Thymus (tissue), 11 donors: ENCODE measurements around the gene PPP3CA. TPM values are rescaled to one million over a fixed set of nuclear protein-coding genes. Genes with fewer than 3 reads are reported as not detected.
A peak's percentile ranks its signal among the peaks of the same experiment; 100 is the strongest.
"Not testable (repeated sequence)": the region's sequence is repeated elsewhere in the genome, so short reads cannot be mapped to it uniquely, and the experiment has no call there.

Source experiments
- DNase-seq, 9 donors: peaks; one replicate each; pipeline ENCODE4 v3.0.0-alpha.2; 2013; ENCODE audit warnings: low spot score in 9 of 9, low read depth in 6 of 9, missing footprints in 1 of 9
- H3K27ac ChIP-seq, 2 donors: one replicate each; pipeline ENCODE4 v1.5.1; 2013; ENCODE audit warnings: control low read depth in 1 of 2, low read depth in 1 of 2, low read length in 1 of 2, mild to moderate bottlenecking in 1 of 2, moderate library complexity in 1 of 2
- H3K27me3 ChIP-seq, 2 donors: one replicate each; pipeline ENCODE4 v1.5.1; 2013; ENCODE audit warnings: low read length in 1 of 2; ENCODE audit not compliant: control insufficient read depth in 2 of 2, insufficient read depth in 1 of 2
- H3K36me3 ChIP-seq, 2 donors: one replicate each; pipeline ENCODE4 v1.5.1; 2013; ENCODE audit warnings: low read length in 1 of 2, mild to moderate bottlenecking in 1 of 2, moderate library complexity in 1 of 2; ENCODE audit not compliant: control insufficient read depth in 2 of 2, insufficient read depth in 2 of 2
- H3K4me1 ChIP-seq, 2 donors: one replicate each; pipeline ENCODE4 v1.5.1; 2013; ENCODE audit warnings: low read length in 2 of 2; ENCODE audit not compliant: control insufficient read depth in 2 of 2, insufficient read depth in 2 of 2
- H3K4me3 ChIP-seq, 2 donors: one replicate each; pipeline ENCODE4 v1.5.1; 2013; ENCODE audit warnings: low read length in 2 of 2, control low read depth in 1 of 2, mild to moderate bottlenecking in 1 of 2
- H3K9me3 ChIP-seq, 2 donors: one replicate each; pipeline ENCODE4 v1.5.1; 2013; ENCODE audit warnings: low read length in 1 of 2, mild to moderate bottlenecking in 1 of 2; ENCODE audit not compliant: control insufficient read depth in 2 of 2, insufficient read depth in 1 of 2
- WGBS: extraction: QIAGEN DNeasy Blood & Tissue Kit; methylation state at CpG from one replicate; pipeline ENCODE4 v1.1.7; 2013; 5-methylcytosine and 5-hydroxymethylcytosine counted together
- polyA plus RNA-seq: library from polyadenylated mRNA; stranded (reverse); fragments of 200-250 nt; gene quantifications from one replicate; pipeline ENCODE4 v1.2.3, GENCODE V29; 2013
- total RNA-seq: library from RNA; stranded (reverse); fragments of 120-200 nt; gene quantifications from one replicate; pipeline ENCODE4 v1.2.4, GENCODE V29; 2013
- donor health status: healthy.

Gene PPP3CA
- total and polyA plus RNA-seq, 2 donors = 12.9 to 17.3 TPM

GRCh38 chr4:101104312-101105052 is 242.8 kb downstream of the PPP3CA start:
- Histone ChIP-seq H3K4me3 (no peak overlapping the region), H3K27ac (peak overlapping the region in 1 of 2 donors; percentile 7), H3K36me3 (no peaks in the 10 kb centered on the region), H3K9me3 (no peaks in the 10 kb centered on the region), H3K4me1 (peaks cover 8 to 14% of the 10 kb centered on the region in 2 donors), H3K27me3 (no peaks in the 10 kb centered on the region)
- WGBS = 73% methylated on average over 6 of the region's 6 CpGs
- DNase-seq = peak in 1 of 9 donors; percentile 9

- H3K27me3 ChIP-seq = no peaks in the 10 kb centered on the region
- 10% methylated on average over 4 of the region's 4 CpGs for WGBS
- DNase-seq = peak; percentile 33 to 85 (median 57)
- H3K9me3 ChIP-seq = no peaks in the 10 kb centered on the region
- H3K27ac ChIP-seq = peak overlapping the region; percentile 36 to 94
- H3K36me3 ChIP-seq = no peaks in the 10 kb centered on the region
- no peak overlapping the region for H3K4me3 ChIP-seq
- peaks cover 8 to 14% of the 10 kb centered on the region in 2 donors for H3K4me1 ChIP-seq
Measured at GRCh38 chr4:101103381-101104142, 243.8 kb downstream of the PPP3CA start.

GRCh38 chr4:101102114-101102742 is 245.1 kb downstream of the PPP3CA start:
- 38% methylated on average over 1 of the region's 1 CpG for WGBS
- no peak overlapping the region for H3K27ac ChIP-seq
- DNase-seq = no peak

GRCh38 chr4:101101072-101101471 is 246.3 kb downstream of the PPP3CA start:
- Histone ChIP-seq H3K4me3 (no peak overlapping the region), H3K9me3 (no peaks in the 10 kb centered on the region), H3K27ac (no peak overlapping the region), H3K36me3 (no peaks in the 10 kb centered on the region), H3K4me1 (peaks cover 8 to 14% of the 10 kb centered on the region in 2 donors), H3K27me3 (no peaks in the 10 kb centered on the region)
- 97% methylated on average over 4 of the region's 4 CpGs for WGBS
- no peak for DNase-seq

More at GRCh38 chr4:101102114-101102742, 245.1 kb downstream of the PPP3CA start:
- peaks cover 8 to 14% of the 10 kb centered on the region in 2 donors for H3K4me1 ChIP-seq
- no peaks in the 10 kb centered on the region for H3K27me3 ChIP-seq
- H3K36me3 ChIP-seq = no peaks in the 10 kb centered on the region
- H3K4me3 ChIP-seq = no peak overlapping the region
- no peaks in the 10 kb centered on the region for H3K9me3 ChIP-seq

- no peak for DNase-seq
- no peaks in the 10 kb centered on the region for H3K27me3 ChIP-seq
- 96% methylated on average over 4 of the region's 4 CpGs for WGBS
Measured at GRCh38 chr4:101098666-101099400, 248.5 kb downstream of the PPP3CA start.

GRCh38 chr4:101092609-101093008 is 254.7 kb downstream of the PPP3CA start:
- not testable (repeated sequence) for H3K27me3 ChIP-seq, H3K4me1 ChIP-seq, H3K27ac ChIP-seq, H3K36me3 ChIP-seq, H3K4me3 ChIP-seq, DNase-seq, H3K9me3 ChIP-seq

More at GRCh38 chr4:101098666-101099400, 248.5 kb downstream of the PPP3CA start:
- Histone ChIP-seq H3K4me3 (no peak overlapping the region), H3K36me3 (no peaks in the 10 kb centered on the region), H3K27ac (no peak overlapping the region), H3K9me3 (no peaks in the 10 kb centered on the region), H3K4me1 (peaks cover 5 to 7% of the 10 kb centered on the region in 2 donors)

- Histone ChIP-seq H3K9me3 (no peaks in the 10 kb centered on the region), H3K4me3 (no peak overlapping the region), H3K27me3 (no peaks in the 10 kb centered on the region), H3K4me1 (no peaks in the 10 kb centered on the region), H3K27ac (no peak overlapping the region), H3K36me3 (no peaks in the 10 kb centered on the region)
- DNase-seq = no peak
- WGBS = 94% methylated on average over 2 of the region's 2 CpGs
Measured at GRCh38 chr4:101089168-101089567, 258.2 kb downstream of the PPP3CA start.

- DNase-seq = no peak
- Histone ChIP-seq H3K4me1 (no peaks in the 10 kb centered on the region), H3K27me3 (no peaks in the 10 kb centered on the region), H3K9me3 (no peaks in the 10 kb centered on the region), H3K36me3 (no peaks in the 10 kb centered on the region), H3K27ac (no peak overlapping the region), H3K4me3 (no peak overlapping the region)
- WGBS = 97% methylated on average over 1 of the region's 1 CpG
Measured at GRCh38 chr4:101086801-101087586, 260.3 kb downstream of the PPP3CA start.
